ENCODE results near the gene ACTRT3. TPM values are rescaled to one million over a fixed set of nuclear protein-coding genes. Genes with fewer than 3 reads are reported as not detected.

Gene ACTRT3
- total and polyA plus RNA-seq, 2 of the 13 experiments (the other 11 are each of a cell fraction or from before 2014, with no cell fraction given) = 0.42 to 0.97 TPM

GRCh38 chr3:169790687-169791429 lies 21.5 kb upstream of the ACTRT3 start:
- Histone ChIP-seq H3K4me3 (replicated peaks in 1 of 3; ENCODE audit: insufficient read depth in 1 of 3, low read depth in 2 of 3, low read length in 3 of 3) (no peak overlapping the region), H3K9ac (ENCODE audit: insufficient read depth, low read depth, low read length) (no peak overlapping the region), H3K4me2 (ENCODE audit: low read depth, low read length) (no peak overlapping the region), H3K36me3 (replicated peaks in 1 of 2; ENCODE audit: control insufficient read depth in 1 of 2, insufficient read depth in 2 of 2, low read length in 2 of 2) (peaks cover 0 to 9% of the 10 kb centered on the region in 2 experiments; a peak in 2 of 5 replicates), H3K4me1 (ENCODE audit: insufficient read depth, low read length) (no peaks in the 10 kb centered on the region), H2AFZ (ENCODE audit: low read length) (no peak overlapping the region), H4K20me1 (ENCODE audit: insufficient read depth, low read length) (no peaks in the 10 kb centered on the region), H3K9me3 (ENCODE audit: low read length) (no peaks in the 10 kb centered on the region), H3K27me3 (ENCODE audit: control insufficient read depth in 1 of 2, insufficient read depth in 2 of 2, low read length in 2 of 2) (no peaks in the 10 kb centered on the region), H3K27ac (ENCODE audit: extremely low read length, insufficient read depth, low read length) (no peak overlapping the region), H3K79me2 (ENCODE audit: insufficient read depth, low read length) (no peaks in the 10 kb centered on the region)
- TF ChIP-seq MAFK (conservative IDR thresholded peaks at IDR 0.05 in 1 of 2, IDR thresholded peaks at IDR 0.05 in 1 of 2; ENCODE audit: low read length in 2 of 2) (peak; percentile 43 to 44), NPAS2 (CRISPR knock-in tag; IDR thresholded peaks at IDR 0.05; ENCODE audit: borderline replicate concordance) (no peak), CBX5 (CRISPR knock-in tag; IDR thresholded peaks at IDR 0.05; ENCODE audit: borderline replicate concordance) (no peak), TSC22D2 (CRISPR knock-in tag; IDR thresholded peaks at IDR 0.05; ENCODE audit: borderline replicate concordance) (no peak), ZNF382 (CRISPR knock-in tag; IDR thresholded peaks at IDR 0.05; ENCODE audit: borderline replicate concordance) (no peak)
- in situ Hi-C loops (cut with HindIII; ENCODE audit: extremely low pct_ligation_motif_present, low pct_unique_long_range_greater_than_20kb) = no loop called here
- FAIRE-seq = no peak
- ATAC-seq = peak; percentile 52
- ChIA-PET CTCF (ENCODE audit: low intra/inter-chr PET ratio, low total read pairs) (no interaction called here), POLR2A (no interaction called here)
- no TSS peak for BruUV-seq (replicated peaks)
- intact Hi-C loops (cut with micrococcal nuclease; ENCODE audit: unreplicated experiment) = no loop called here
- DNase-seq (ENCODE audit: low spot score) = no peak
- WGBS (ENCODE audit: low lambda C conversion rate) = 99% methylated on average over 4 of the region's 4 CpGs

- peaks cover 0 to 11% of the 10 kb centered on the region in 2 experiments; a peak in 3 of 5 replicates for H3K36me3 ChIP-seq (replicated peaks in 1 of 2; ENCODE audit: control insufficient read depth in 1 of 2, insufficient read depth in 2 of 2, low read length in 2 of 2)
- no peak for DNase-seq (ENCODE audit: low spot score)
- no peak overlapping the region for H3K27ac ChIP-seq (ENCODE audit: extremely low read length, insufficient read depth, low read length)
- intact Hi-C loops (cut with micrococcal nuclease; ENCODE audit: unreplicated experiment) = no loop called here
- H3K4me2 ChIP-seq (ENCODE audit: low read depth, low read length) = no peak overlapping the region
- ATAC-seq = no peak
- H3K4me3 ChIP-seq (replicated peaks in 1 of 3; ENCODE audit: insufficient read depth in 1 of 3, low read depth in 2 of 3, low read length in 3 of 3) = no peak overlapping the region
- no peaks in the 10 kb centered on the region for H3K27me3 ChIP-seq (ENCODE audit: control insufficient read depth in 1 of 2, insufficient read depth in 2 of 2, low read length in 2 of 2)
- no peaks in the 10 kb centered on the region for H3K9me3 ChIP-seq (ENCODE audit: low read length)
- ChIA-PET POLR2A (no interaction called here), CTCF (ENCODE audit: low intra/inter-chr PET ratio, low total read pairs) (no interaction called here)
- no peaks in the 10 kb centered on the region for H3K4me1 ChIP-seq (ENCODE audit: insufficient read depth, low read length)
- no peak overlapping the region for H2AFZ ChIP-seq (ENCODE audit: low read length)
- no peak for FAIRE-seq
- no peaks in the 10 kb centered on the region for H4K20me1 ChIP-seq (ENCODE audit: insufficient read depth, low read length)
- BruUV-seq (replicated peaks) = no TSS peak
- TF ChIP-seq ZNF619 (CRISPR knock-in tag; IDR thresholded peaks at IDR 0.05) = no peak
- H3K79me2 ChIP-seq (ENCODE audit: insufficient read depth, low read length) = no peaks in the 10 kb centered on the region
- in situ Hi-C loops (cut with HindIII; ENCODE audit: extremely low pct_ligation_motif_present, low pct_unique_long_range_greater_than_20kb) = no loop called here
- H3K9ac ChIP-seq (ENCODE audit: insufficient read depth, low read depth, low read length) = no peak overlapping the region
Observed at GRCh38 chr3:169790219-169790618, 20.9 kb upstream of the ACTRT3 start.
